ENCODE data around the gene POLR2C.

DNA sequence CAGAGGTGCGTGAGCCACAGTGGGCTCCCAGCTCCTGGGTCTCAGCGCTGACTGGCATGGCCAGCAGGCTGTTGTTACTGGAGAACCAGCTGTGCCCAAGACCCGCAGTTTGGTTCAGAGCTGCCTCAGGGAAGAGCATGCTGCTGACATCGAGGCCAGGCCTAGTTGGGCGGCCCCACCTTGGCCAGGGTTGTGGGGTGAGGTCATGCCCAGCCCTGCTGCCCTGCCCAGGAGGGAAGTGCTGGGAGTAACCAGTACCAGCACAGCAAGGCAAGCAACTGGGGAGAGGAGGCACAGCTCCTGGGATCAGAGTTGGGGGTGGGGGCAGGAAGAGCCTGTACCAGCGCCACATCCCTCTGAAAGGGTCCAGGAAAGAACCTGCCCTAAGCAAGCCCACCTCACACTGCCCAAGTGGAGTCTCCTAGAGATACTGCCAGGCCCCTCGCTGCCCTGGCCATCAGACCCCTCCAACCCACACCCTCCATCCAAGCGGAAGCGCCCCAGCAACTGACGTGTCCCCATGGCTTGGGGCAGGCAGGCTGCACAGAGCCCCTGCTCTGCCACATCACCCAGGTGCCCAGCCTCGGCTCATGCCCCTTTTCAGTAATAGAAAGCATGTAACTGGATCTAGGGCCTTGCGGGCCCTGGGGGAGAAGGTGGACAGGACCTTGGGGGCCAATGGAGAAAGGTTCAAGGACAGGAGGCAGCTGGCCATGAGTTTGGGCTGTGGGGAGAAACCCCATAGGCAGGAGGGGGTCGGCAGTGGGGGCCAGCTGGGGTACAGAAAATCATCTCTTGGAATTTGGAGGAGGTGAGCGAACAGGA lies 22.8 kb downstream of the POLR2C start:
- TF ChIP-seq PRMT3 (CRISPR knock-in tag; IDR thresholded peaks at IDR 0.05; ENCODE audit: borderline replicate concordance, low read depth) (no peak), SETDB1 (CRISPR knock-in tag; IDR thresholded peaks at IDR 0.05; ENCODE audit: borderline replicate concordance) (no peak), SMARCE1 (IDR thresholded peaks at IDR 0.05; ENCODE audit: borderline replicate concordance) (no peak), SNAI1 (CRISPR knock-in tag; IDR thresholded peaks at IDR 0.05; ENCODE audit: borderline replicate concordance) (no peak)
- TF ChIP-seq, protein P1, sequence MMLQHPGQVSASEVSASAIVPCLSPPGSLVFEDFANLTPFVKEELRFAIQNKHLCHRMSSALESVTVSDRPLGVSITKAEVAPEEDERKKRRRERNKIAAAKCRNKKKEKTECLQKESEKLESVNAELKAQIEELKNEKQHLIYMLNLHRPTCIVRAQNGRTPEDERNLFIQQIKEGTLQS (CRISPR knock-in tag; IDR thresholded peaks at IDR 0.05), result no peak
- TF ChIP-seq, protein P2, sequence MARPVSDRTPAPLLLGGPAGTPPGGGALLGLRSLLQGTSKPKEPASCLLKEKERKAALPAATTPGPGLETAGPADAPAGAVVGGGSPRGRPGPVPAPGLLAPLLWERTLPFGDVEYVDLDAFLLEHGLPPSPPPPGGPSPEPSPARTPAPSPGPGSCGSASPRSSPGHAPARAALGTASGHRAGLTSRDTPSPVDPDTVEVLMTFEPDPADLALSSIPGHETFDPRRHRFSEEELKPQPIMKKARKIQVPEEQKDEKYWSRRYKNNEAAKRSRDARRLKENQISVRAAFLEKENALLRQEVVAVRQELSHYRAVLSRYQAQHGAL (CRISPR knock-in tag; IDR thresholded peaks at IDR 0.05; ENCODE audit: not compliant biosample characterization), result no peak
